NB4 (cell line): ENCODE results near the gene NELL1.

Experiments used
- MYC ChIP-seq: IDR thresholded peaks from 2 replicates; pipeline ENCODE4 v1.6.1; 2011; ENCODE audit warnings: low read depth, low read length
- POLR2A ChIP-seq: IDR thresholded peaks from 2 replicates; pipeline ENCODE4 v1.6.1; 2011; ENCODE audit warnings: mild to moderate bottlenecking; ENCODE audit not compliant: insufficient read length; ENCODE audit errors: extremely low read depth
- TF ChIP-seq, protein P1 (sequence below): IDR thresholded peaks from one replicate; pipeline ENCODE4 v1.5.1; 2012; ENCODE audit warnings: low read depth, low read length
- TF ChIP-seq, protein P2 (sequence below): IDR thresholded peaks from 2 replicates; pipeline ENCODE4 v1.6.1; 2011; ENCODE audit warnings: low read depth, low read length

DNA sequence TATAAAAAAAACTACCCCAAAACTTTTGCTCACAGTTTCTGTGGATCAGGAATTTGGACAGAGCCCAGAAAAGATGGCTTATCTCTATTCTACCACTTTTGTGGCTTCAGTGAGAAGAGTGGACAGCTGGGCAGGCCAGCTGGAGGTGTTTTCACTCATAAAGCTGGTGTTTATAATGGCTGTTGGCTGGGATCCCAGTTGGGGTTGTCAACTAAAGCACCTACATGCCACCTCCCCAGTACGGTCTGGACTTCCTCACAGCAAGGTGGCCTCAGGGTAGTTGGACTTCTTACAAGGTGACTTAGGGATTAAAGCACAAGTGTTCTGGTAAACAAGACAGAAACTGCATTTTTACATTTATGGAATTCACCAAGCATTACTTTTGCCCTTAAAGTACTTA is 171.0 kb downstream of the NELL1 start:
- TF ChIP-seq, protein P1, sequence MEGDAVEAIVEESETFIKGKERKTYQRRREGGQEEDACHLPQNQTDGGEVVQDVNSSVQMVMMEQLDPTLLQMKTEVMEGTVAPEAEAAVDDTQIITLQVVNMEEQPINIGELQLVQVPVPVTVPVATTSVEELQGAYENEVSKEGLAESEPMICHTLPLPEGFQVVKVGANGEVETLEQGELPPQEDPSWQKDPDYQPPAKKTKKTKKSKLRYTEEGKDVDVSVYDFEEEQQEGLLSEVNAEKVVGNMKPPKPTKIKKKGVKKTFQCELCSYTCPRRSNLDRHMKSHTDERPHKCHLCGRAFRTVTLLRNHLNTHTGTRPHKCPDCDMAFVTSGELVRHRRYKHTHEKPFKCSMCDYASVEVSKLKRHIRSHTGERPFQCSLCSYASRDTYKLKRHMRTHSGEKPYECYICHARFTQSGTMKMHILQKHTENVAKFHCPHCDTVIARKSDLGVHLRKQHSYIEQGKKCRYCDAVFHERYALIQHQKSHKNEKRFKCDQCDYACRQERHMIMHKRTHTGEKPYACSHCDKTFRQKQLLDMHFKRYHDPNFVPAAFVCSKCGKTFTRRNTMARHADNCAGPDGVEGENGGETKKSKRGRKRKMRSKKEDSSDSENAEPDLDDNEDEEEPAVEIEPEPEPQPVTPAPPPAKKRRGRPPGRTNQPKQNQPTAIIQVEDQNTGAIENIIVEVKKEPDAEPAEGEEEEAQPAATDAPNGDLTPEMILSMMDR: no peak
- no peak for TF ChIP-seq POLR2A
- TF ChIP-seq MYC: no peak
- TF ChIP-seq, protein P2, sequence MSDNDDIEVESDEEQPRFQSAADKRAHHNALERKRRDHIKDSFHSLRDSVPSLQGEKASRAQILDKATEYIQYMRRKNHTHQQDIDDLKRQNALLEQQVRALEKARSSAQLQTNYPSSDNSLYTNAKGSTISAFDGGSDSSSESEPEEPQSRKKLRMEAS: no peak
